GM23248 (cell line): ENCODE results near the gene SLC10A7.

Experiments
- EZH2 ChIP-seq: fragments of 200-600 bp; sonication (generic); IDR thresholded peaks from 2 replicates; pipeline ENCODE4 v1.6.1; 2018; ENCODE audit warnings: antibody characterized with exemption, mild to moderate bottlenecking; ENCODE audit not compliant: insufficient read depth, poor library complexity, severe bottlenecking
- EZH2phosphoT487 ChIP-seq: fragments of 200-600 bp; sonication (generic); IDR thresholded peaks from 2 replicates; pipeline ENCODE4 v1.6.1; 2018; ENCODE audit warnings: antibody characterized with exemption, moderate library complexity, mild to moderate bottlenecking, low read depth; ENCODE audit not compliant: insufficient read depth

GRCh38 chr4:146224326-146224966, 297.3 kb downstream of the SLC10A7 start:
- TF ChIP-seq EZH2 (no peak), EZH2phosphoT487 (no peak)
